Measurements from ENCODE around the gene SLC25A45.
"Not testable (repeated sequence)": the region's sequence is repeated elsewhere in the genome, so short reads cannot be mapped to it uniquely, and the experiment has no call there.

Gene SLC25A45

DNA sequence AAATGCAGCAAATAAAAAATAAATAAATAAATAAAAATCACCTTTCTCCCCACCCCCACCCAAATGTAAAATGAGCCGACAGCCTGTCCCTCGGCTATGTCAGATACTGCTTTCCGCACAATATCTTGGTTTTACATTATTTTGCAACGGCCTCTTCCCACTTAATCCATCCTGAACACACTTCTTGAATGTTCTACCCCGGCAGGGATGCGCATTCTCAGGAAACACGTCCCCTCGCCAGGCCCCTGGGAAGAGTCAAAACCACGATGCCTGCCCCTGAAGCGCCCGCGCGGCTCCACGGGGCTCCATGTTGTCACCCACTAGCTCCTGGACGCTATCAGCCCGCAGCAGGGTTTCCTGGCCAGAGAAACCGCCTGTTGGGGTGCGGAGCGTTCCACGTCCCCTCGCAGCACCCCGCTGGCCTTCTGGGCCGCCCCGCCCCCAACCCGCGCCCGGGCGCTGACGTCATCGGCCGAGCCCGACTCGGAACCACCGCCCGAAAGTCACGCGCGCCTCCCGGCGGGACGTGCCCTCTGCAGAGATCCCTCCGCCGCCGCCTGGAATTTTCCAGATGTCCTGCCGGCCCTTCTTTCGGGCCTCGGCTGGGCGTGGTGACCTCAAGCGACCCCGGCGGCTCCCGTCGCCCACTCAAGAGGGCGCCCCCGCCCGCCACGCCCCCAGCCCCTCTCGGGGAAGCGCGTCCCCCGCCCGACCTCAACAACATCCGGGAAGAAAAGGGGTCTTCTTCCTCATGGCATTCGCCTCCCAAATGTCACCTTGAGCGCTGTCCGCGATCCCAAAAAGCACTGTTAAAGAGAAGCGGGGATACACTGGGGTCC lies 39.6 kb upstream of the SLC25A45 start:
- DNase-seq (ENCODE audit: low read depth): peak; percentile 89

DNA sequence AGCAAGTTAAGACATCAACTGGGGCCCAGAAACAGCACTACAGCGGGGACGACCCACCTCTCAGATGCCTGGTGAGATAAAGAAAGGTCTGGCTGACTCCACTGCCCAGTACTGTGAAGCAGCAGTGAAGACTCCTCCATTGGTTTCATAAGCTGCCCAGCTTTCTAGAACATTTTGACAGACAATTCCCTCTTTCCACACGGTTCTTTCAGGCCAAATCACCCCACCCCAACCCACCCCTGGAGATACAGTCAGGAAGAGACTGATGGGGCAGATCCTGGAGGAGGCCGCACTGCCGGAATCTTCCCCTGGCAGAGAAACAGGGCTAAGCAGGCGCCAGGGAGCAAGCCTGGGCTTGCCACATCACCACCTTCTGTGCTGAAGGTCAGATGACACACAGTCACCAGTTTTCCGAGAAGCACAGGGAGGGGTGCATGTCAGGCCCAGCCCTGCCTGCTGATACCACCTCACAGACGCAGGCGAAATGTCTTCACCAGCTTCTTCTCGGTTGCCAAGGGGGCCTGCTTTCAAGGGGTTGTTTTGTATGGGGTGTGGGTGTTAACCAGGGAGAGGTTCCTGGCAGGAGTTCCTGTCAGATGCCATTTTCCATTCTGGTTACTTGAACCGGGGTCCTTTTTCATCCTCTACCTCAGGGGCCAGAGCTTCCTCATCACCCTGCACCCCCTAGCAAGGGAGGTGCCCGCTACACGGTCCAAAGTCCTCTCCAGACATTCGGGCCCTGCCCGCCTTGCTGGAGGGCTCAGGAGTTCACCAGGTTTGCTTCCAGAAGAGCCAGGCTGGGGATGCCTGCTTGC lies 38.7 kb upstream of the SLC25A45 start:
- peak; percentile 65 for DNase-seq (ENCODE audit: low read depth)

DNA sequence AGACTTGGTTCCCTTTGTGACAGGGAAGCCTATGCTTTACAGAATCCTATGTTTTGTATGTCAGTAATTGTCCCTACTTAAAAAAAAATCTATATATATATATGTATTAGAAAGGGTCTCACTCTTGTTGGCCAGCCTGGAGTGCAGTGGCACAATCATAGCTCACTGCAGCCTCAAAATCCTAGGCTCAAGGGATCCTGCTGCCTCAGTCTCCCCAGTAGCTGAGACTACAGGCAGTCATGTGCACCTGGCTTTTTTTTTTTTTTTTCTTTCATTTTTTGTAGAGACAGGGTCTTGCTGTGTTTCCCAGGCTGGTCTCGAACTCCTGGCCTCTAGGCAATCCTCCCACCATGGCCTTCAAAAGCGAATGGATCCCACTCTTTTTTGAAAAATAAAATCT lies 38.1 kb upstream of the SLC25A45 start:
- no peak for DNase-seq (ENCODE audit: low read depth)

DNA sequence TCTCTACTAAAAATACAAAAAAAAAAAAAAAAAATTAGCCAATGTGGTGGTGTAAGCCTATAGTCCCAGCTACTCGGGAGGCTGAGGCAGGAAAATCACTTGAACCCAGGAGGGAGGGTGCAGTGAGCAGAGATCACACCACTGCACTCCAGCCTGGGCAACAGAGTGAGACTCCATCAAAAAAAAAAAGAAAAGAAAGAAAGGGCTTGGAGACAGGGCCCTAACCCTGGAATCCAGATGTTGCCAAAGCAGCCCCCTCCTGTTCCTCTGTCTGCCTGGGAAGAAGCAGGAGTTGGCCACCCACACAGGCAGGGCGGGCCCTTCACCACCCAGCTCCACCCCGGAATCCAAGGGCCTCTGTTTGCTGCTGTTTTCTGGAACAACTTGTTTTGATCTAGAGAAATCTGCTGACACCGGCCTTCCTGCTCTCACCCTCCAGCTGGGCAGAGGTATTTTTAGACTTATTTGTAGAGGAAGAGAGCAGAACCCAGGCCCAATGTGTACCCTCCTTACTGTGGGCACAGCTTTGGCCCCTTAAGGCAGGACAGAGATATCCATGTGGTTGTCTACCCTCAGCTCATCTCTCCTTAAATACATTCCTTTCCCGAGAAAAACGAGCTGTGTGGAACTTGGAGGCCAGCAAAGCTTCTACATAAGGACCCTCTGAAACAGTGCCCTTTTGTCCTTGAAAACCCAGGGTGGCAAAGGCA lies 37.5 kb upstream of the SLC25A45 start:
- DNase-seq (ENCODE audit: low read depth): no peak

DNA sequence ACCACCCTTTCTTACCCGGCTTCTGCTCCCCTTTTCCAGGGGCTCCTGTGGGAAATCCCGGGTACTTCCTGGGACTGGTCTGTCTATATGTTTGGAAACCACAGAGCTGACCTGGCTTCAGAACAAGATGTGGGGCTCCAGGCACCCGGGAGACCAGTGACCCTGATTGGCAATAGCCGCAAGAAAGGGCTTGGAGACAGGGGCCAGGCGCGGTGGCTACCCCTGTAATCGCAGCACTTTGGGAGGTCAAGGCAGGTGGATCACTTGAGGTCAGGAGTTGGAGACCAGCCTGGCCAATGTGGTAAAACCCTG lies 37.0 kb upstream of the SLC25A45 start:
- DNase-seq (ENCODE audit: low read depth): no peak

DNA sequence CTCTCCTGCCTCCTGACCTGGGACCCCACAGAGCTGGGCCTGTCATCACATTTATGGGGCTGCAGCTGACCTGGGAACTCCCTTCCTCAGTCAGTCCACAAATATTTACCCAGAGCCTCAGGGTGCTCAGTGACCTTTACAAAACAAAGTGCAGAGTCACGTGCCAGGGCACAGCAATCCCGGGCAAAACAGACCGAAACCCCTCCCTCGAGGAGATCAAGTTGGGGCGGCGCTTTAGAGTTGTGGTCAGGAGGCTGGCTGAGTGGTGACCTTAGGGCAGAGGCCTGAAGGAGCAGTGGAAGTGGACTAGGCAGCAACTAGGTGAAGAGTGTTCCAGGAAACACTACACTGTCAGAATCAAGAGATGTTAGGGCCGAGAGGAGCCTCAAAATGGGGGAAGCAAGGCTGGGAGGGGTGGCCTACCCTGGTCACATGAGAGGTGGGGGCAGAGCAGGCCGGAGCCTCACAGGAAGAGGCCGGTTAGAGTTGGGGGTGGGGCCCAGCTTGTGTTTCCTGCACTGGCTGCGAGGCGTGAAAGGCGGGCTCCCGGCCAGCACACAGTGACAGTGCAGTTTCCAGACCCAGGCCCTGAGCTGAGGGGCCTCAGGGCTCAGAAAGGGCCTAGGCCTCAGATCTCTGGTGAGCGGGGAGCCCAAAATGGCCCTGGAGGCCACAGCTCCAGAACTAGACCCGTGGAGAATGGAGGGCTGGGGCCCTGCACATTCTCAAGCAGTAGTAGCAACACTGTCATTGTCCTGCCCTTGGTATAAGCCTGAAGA lies 36.4 kb upstream of the SLC25A45 start:
- peak; percentile 78 for DNase-seq (ENCODE audit: low read depth)

DNA sequence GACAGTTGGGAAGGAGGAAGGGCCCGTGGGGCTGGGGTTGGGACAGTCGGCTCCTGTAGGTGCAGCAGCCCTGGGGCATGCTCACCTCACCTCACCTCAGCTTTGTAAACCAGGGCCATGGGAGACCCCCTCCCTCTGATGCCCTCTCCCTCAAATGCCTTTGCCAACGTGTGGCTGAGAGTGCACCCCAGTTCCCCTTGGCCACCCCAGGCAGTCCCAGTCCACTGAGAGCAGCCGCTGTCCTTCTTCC lies 35.9 kb upstream of the SLC25A45 start:
- no peak for DNase-seq (ENCODE audit: low read depth)

DNA sequence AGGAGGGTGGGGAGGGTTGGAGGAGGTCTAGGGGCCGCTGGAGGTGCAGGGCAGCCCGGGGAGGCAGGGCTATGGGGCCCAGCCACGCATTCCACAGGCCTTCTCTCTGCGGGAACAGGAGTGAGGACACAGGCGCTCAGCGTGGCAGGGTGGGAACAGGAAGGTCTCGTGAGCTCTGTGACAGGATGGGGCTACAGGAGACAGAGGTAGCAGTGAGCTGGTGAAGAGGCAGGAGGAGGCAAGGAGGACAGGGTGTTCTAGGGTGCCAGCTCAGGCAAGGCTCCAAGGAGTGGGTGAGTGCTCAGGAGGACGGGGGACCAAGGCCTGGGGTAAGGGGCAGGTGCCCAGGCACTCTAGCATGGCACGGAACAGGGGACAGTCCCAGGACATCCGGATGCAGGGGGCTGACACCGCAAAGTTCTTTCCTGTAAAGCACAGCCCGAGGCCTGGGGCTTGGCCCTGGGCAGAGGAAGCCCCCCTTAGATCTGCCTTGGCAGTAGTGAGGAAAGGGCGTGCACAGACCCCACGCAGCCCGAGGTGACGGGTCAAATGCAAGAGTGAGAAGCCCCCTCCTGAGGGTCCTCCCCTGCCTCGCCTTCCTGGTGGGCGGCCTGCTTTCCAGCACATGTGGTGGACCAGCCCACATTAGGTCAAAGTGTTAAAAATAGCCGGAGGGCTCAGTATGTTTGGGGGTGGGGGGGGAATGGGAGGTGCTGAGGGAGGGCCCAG lies 35.4 kb upstream of the SLC25A45 start:
- DNase-seq (ENCODE audit: low read depth): no peak

DNA sequence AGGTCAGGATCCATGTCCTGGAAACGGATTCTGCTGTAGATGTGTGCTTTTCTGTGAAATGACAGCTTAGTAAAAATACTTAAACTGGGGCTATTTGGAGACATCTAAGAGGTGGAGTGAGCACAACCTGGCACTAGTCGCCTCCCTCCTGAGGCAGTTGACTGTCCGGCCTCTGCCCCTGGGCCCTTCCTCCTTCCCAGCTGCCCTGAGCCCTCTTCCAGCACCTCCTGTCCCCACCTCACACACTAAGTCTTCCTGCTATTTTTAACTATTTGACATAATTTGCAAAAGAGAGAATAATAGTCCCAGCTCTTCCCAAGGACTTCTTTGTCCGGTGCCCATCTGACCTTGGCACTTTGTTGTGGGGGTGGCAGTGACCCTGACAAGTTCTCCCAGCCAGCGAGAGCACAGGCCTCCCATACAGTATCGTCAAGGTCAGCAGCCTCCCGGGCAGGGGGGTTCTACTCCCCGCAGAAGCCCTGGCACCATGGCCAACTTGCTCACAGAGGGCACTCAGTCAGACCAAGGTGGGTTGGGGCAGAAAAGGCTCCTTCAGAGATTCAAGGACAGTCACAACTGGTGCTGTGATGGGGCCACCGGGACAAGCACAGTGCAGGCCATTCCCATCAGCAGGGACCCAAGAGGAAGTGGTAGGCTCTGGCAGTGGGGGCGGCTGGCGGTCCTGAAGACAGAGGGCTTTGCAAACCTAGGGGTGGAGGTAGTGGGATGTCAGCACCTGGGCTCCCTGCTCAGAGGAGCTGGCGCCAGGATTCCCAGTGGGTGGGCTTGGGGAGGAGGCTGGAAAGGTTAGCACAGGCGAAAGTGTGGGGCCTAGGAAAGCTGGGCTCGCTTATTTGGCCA lies 34.6 kb upstream of the SLC25A45 start:
- DNase-seq (ENCODE audit: low read depth): no peak

DNA sequence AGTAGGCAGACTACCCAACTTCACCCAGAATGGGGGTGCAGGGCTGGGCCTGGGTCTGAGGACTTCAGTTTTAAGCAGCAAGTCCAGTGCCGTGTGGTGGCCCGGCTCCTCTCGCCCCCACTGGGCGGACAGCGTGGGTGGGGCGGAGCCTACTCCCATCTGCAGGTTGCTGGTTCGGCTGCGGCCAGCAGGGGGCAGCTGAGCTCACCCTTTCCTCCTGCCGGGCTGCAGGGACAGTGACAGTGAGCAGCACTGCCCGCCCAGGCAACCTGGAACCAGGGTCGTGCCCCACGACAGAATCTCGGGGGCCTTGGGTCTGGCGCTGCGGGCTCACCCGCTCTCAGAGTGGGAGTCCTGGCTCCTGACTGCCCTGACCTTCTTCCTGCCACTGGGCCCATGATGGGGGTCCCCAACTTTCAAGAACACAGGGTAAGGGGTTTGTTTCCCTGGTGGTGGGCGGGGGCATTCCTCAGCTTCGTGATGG lies 33.9 kb upstream of the SLC25A45 start:
- peak; percentile 86 for DNase-seq (ENCODE audit: low read depth)

DNA sequence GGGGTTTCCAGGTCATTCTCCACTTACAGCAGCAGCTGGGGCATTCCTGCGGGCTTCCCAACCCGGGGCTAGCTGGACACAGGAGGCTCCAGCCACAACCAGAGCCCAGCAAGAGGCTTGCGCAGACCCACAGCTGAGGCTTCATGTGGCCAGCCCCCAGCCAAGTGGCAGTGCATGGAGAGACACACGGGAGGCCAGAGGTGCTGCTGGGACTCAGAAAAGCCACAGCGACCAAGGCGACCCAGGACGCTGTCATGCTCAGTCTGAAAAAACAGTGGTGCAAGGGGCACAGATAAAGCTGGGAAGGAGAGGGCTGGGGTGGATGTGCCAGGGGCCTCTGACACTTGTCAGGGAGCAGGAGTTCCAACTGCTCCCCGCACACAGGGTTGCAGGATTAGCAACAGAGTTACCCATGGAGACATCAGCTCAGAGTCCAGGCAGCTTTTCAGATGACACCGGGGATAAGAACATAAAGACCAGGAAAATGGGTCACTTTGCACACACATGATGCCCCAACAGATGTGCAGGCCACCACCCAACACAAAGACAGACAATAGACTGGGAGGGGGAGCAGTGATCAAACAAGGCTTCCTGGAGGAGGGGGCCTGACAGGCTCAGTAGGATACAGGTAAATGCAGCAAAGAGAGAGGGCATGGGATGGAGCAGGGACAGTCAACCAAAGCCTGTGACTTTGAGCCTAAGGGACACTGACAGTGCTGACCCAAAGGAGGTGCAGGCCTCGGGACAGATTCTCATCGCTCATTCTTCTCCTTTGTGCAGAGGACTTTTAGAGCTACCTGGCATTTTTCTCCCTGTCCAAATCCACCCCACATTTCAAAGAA lies 33.3 kb upstream of the SLC25A45 start:
- no peak for DNase-seq (ENCODE audit: low read depth)

DNA sequence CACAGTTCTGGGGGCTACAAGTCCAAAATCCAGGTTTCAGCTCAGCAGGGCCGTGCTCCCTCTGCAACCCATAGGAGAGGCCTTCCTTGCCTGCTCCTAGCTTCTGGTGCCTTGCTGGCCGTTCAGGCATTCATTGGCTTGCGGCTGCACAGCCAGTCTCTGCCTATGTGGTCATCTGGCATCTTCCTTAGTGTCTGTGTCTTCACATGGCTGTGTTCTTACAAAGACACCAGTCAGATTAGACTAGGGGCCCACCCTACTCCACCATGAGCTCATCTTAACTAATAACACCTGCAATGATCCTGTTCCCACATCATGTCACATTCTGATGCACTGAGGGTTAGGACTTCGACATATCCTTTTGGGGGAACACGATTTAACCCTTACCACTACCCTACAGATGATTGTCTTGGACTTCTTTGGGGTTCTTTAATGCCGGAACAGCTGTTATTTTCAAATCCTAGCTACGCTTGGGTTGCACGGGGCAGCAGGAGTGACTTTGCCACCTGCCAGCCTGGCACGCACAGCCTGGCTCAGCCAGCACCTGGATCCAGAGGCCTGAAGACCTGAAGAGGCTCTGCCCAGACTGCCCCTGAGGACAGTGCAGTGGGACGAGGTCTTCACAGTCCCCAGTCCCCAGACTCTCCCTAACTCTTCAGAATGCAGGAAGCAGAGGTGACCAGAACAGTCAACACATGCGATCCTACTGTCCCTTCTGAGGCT lies 32.5 kb upstream of the SLC25A45 start:
- no peak for DNase-seq (ENCODE audit: low read depth)

DNA sequence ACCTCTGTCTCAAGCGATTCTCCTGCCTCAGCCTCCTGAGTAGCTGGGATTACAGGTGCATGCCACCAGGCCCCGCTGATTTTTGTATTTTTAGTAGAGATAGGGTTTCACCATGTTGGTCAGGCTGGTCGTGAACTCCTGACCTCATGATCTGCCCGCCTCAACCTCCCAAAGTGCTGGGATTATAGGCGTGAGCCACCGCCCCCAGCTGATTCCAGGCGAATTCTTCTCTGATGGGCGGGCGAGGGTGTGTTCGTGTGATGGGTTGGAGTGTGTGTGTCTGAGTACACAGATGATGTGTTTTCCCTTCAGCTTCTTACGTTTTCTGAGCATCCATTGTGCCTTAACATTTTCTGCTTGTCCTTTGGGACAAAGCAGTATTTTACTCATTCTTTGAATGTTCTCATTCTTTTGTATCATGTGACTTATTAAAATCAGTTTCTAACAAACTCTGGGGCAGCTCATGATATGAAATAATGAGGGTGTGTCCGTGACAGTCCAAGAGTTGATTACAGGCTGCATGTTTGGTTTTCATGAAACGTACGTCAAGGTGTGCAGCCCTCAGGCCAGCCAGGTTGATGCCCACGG lies 30.7 kb upstream of the SLC25A45 start:
- DNase-seq (ENCODE audit: low read depth): not testable (repeated sequence)

DNA sequence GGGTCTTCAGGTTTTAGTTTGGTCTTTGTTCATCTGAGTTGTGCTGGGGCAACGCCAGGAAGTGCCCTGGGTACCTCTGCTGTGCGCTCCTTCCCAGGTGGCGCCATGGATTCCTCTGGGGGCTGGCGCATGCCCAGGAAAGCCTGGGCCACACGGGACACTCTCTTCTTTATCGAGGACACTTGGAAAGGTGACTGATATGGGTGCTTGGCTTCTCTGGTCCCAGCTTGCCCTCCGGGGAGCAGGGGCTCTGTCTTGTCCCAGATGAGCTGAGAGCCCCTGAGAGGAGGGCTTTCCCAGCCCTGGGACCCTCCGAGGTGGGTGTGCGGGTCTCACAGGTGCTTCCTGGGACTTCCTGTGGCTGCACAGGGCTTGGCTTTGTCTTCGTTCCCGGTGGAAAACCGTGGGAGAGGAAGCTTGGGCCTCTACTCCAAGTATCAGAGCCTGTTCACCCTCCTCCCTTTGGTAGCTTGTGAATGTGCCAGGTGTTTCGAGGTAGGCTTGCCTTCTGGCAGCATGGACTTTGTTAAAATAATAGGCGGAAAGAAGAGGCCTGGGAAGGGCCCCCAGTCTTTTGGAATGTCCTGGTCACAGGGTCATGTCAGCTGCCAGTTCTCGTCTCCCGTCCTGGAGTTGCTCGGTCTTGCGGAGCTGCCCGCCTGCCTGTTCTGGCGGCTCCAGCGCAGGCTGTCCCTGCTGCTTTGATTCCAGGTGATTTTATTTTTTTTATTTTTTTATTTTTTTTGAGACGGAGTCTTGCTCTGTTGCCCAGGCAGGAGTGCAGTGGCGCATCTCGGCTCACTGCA lies 30.0 kb upstream of the SLC25A45 start:
- no peak for DNase-seq (ENCODE audit: low read depth)

DNA sequence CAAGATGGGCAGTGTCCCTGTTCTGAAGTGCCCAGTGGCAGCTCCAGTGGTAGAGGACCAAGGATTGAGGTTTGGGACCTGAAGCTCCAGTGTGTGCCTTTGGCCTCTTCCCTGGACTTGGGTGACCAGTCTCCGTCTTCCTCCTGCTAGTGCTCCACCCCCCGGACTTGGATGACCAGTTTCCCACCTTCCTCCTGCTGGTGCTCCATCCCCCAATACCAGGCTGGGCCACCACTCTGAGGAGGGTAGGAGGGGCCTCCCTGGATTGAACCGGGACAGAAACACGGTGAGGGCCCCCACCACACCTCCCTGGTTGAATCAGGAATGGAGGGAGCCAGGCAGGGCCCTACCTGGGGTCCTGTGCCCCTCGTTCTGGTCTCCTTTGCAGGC lies 29.2 kb upstream of the SLC25A45 start:
- no peak for DNase-seq (ENCODE audit: low read depth)

DNA sequence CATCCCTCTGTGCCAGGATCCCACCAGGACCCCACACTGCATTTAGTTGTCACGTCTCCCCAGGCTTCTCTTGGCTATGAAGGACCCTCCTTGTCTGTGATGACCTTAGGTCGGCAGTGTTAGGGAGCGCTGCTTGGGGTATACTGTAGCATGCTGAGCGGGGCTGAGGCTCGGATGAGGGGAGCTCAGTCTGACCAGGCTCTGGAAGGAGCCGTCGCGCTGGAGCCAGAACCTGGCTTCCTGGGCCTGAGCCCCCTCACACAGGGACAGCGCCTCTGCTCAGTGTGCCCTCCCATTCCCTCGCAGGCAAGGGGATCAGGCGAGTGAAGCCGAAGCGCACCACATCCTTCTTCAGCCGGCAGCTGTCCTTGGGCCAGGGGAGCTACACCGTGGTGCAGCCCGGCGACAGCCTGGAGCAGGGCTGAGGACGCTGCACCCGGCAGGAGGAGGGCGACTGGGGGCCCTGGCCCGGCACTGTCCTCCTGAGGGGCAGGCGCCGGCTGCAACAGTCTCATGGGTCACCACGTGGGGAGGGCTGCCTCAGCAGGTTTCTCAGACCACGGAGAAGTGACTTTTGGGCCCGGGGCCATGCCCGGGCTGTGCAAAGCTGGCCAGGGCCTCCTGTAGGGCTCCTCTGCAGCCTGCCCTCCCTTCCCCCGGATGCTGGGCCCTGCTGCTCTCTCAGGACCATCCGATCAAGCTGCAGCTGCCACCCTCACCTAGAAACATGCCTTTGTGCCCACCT lies 28.7 kb upstream of the SLC25A45 start:
- no peak for DNase-seq (ENCODE audit: low read depth)

Data from stimulated activated CD8-positive, alpha-beta memory T cell treated with anti-CD3 and anti-CD28 coated beads, Interleukin-7, amount 100 ng/mL, for 24 hours (primary cell).